Measurements from ENCODE around the gene IGSF9B.

DNA sequence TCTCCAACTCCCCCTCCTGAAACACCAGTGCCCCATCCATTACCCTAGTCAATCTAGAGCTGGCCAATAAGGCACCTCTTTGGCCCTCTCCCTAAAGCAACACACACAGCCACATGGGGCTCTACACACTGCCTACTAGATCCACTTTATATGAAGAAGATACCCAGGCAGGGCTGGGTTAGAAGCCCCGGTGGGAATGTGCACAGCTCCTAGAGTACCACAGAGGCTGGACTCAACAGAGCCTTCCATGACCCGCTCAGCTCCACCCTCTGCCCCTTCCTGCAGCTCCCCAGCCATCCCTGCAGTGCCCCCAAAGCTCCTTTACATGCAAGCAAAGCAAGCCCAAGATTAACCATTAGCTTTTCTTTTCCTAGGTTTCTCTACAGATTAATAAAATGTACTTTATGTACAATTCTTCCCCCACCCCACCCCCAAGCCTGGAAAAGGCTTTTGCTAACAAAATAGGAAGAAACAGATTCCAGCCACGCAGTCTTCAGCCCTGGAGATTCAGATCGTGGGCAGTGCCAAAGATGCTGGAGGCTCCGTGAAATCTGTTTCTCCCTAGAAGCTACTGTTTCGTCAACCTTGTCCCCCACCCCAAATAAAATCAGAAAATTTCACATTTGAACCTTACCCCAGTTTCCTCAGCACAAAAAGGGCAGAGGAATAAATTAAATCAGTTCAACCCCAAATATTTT, 51.8 kb downstream of the IGSF9B start:
- no peak for TF ChIP-seq GATA2 (IDR thresholded peaks at IDR 0.05; ENCODE audit: low read depth, low read length)
- no peak for TF ChIP-seq GATA3 (IDR thresholded peaks at IDR 0.05; ENCODE audit: low read depth, low read length)

Data from SH-SY5Y (cell line).